Activated naive CD4-positive, alpha-beta T cell treated with anti-CD3 and anti-CD28 coated beads, Interleukin-2, amount 50 U/mL, for 72 hours (primary cell): Measurements from ENCODE around the gene SEC63. TPM values are rescaled to one million over a fixed set of nuclear protein-coding genes. Genes with fewer than 3 reads are reported as not detected.
"Not testable (repeated sequence)": the region's sequence is repeated elsewhere in the genome, so short reads cannot be mapped to it uniquely, and the experiment has no call there.

Source experiments
- ATAC-seq, 2 donors: fragments of 150-1000 bp; cut with Tn5 transposase; 2 replicates each; pipeline ENCODE4 v1.10.0; 2021; ENCODE audit warnings: mild to moderate bottlenecking in 2 of 2, moderate library complexity in 2 of 2
- DNase-seq, 2 donors: peaks; one replicate each; pipeline ENCODE4 v3.0.0; 2021 to 2022; ENCODE audit warnings: low spot score in 2 of 2
- H3K27ac Mint-ChIP-seq, 2 donors: one replicate each; pipeline ENCODE4 v1.8.0; 2022; ENCODE audit warnings: mild to moderate bottlenecking in 2 of 2, mixed read lengths in 2 of 2
- H3K36me3 Mint-ChIP-seq, 2 donors: one replicate each; pipeline ENCODE4 v1.8.0; 2022; ENCODE audit warnings: mixed read lengths in 2 of 2
- H3K9me3 Mint-ChIP-seq, 2 donors: one replicate each; pipeline ENCODE4 v1.8.0; 2022; ENCODE audit warnings: mixed read lengths in 2 of 2
- total RNA-seq, 2 donors: library from RNA; stranded (reverse); gene quantifications; one replicate each; pipeline ENCODE4 v1.2.3, GENCODE V29; 2022

SEC63 gene
- total RNA-seq, 2 donors from 2014 or later = 97.4 to 105 TPM

- H3K9me3 Mint-ChIP-seq, DNase-seq, H3K27ac Mint-ChIP-seq, ATAC-seq: not testable (repeated sequence)
- peaks cover 17 to 26% of the 10 kb centered on the region in 2 donors for H3K36me3 Mint-ChIP-seq
Observed at GRCh38 chr6:107953858-107954414, 4.1 kb downstream of the SEC63 start.

- Mint-ChIP-seq H3K36me3 (peaks cover 0 to 9% of the 10 kb centered on the region in 2 donors), H3K27ac (peak overlapping the region; percentile 13 to 27), H3K9me3 (no peaks in the 10 kb centered on the region)
- DNase-seq (no peak), ATAC-seq (peak; percentile 22 to 91)
Observed at GRCh38 chr6:107943626-107944439, 14.2 kb downstream of the SEC63 start.

GRCh38 chr6:107942142-107942541, 15.9 kb downstream of the SEC63 start:
- Mint-ChIP-seq H3K36me3 (peaks cover 0 to 7% of the 10 kb centered on the region in 2 donors), H3K27ac (no peak overlapping the region), H3K9me3 (no peaks in the 10 kb centered on the region)
- DNase-seq (no peak), ATAC-seq (no peak)

GRCh38 chr6:107941627-107942026, 16.4 kb downstream of the SEC63 start:
- H3K27ac Mint-ChIP-seq = peak overlapping the region in 1 of 2 donors; percentile 11
- H3K36me3 Mint-ChIP-seq = peaks cover 0 to 7% of the 10 kb centered on the region in 2 donors
- ATAC-seq = no peak

GRCh38 chr6:107941199-107941598, 16.8 kb downstream of the SEC63 start:
- H3K9me3 Mint-ChIP-seq = no peaks in the 10 kb centered on the region
- no peak for DNase-seq
- ATAC-seq = no peak
- H3K27ac Mint-ChIP-seq = peak overlapping the region; percentile 9 to 11
- peaks cover 0 to 7% of the 10 kb centered on the region in 2 donors for H3K36me3 Mint-ChIP-seq

More at GRCh38 chr6:107941627-107942026, 16.4 kb downstream of the SEC63 start:
- H3K9me3 Mint-ChIP-seq = no peaks in the 10 kb centered on the region
- DNase-seq = no peak

- H3K9me3 Mint-ChIP-seq, H3K27ac Mint-ChIP-seq, ATAC-seq, DNase-seq: not testable (repeated sequence)
- peaks cover 10 to 29% of the 10 kb centered on the region in 2 donors for H3K36me3 Mint-ChIP-seq
Observed at GRCh38 chr6:107936910-107937292, 21.1 kb downstream of the SEC63 start.

GRCh38 chr6:107936162-107936909, 21.7 kb downstream of the SEC63 start:
- H3K27ac Mint-ChIP-seq = no peak overlapping the region
- ATAC-seq = peak in 1 of 2 donors; percentile 66

GRCh38 chr6:107934229-107934628, 23.8 kb downstream of the SEC63 start:
- ATAC-seq, H3K9me3 Mint-ChIP-seq, H3K27ac Mint-ChIP-seq, DNase-seq: not testable (repeated sequence)
- H3K36me3 Mint-ChIP-seq = peaks cover 10 to 32% of the 10 kb centered on the region in 2 donors

More at GRCh38 chr6:107936162-107936909, 21.7 kb downstream of the SEC63 start:
- DNase-seq = no peak
- peaks cover 10 to 32% of the 10 kb centered on the region in 2 donors for H3K36me3 Mint-ChIP-seq
- peaks cover 8% of the 10 kb centered on the region in 2 donors for H3K9me3 Mint-ChIP-seq

GRCh38 chr6:107932580-107932979, 25.4 kb downstream of the SEC63 start:
- Mint-ChIP-seq H3K27ac (peak overlapping the region in 1 of 2 donors; percentile 24), H3K36me3 (peaks cover 10 to 33% of the 10 kb centered on the region in 2 donors), H3K9me3 (peaks cover 8% of the 10 kb centered on the region in 2 donors)
- no peak for DNase-seq
- ATAC-seq = no peak

GRCh38 chr6:107931894-107932293, 26.1 kb downstream of the SEC63 start:
- ATAC-seq = no peak
- DNase-seq = no peak
- Mint-ChIP-seq H3K36me3 (peaks cover 10 to 32% of the 10 kb centered on the region in 2 donors), H3K27ac (no peak overlapping the region), H3K9me3 (peaks cover 8% of the 10 kb centered on the region in 2 donors)

GRCh38 chr6:107928984-107929383, 29.0 kb downstream of the SEC63 start:
- H3K36me3 Mint-ChIP-seq = peaks cover 10 to 28% of the 10 kb centered on the region in 2 donors
- no peak overlapping the region for H3K27ac Mint-ChIP-seq
- no peak for ATAC-seq
- peaks cover 8% of the 10 kb centered on the region in 2 donors for H3K9me3 Mint-ChIP-seq
- DNase-seq = no peak

- peaks cover 0 to 15% of the 10 kb centered on the region in 2 donors for H3K36me3 Mint-ChIP-seq
- DNase-seq, H3K9me3 Mint-ChIP-seq, ATAC-seq, H3K27ac Mint-ChIP-seq: not testable (repeated sequence)
Observed at GRCh38 chr6:107926697-107927544, 31.1 kb downstream of the SEC63 start.

- Mint-ChIP-seq H3K36me3 (peaks cover 18 to 56% of the 10 kb centered on the region in 2 donors), H3K9me3 (peaks cover 0 to 14% of the 10 kb centered on the region in 2 donors), H3K27ac (peak overlapping the region in 1 of 2 donors; percentile 74)
- ATAC-seq (peak; percentile 63 to 86), DNase-seq (peak in 1 of 2 donors; percentile 15)
Observed at GRCh38 chr6:107917451-107918375, 40.3 kb downstream of the SEC63 start.

- DNase-seq, ATAC-seq: not testable (repeated sequence)
- Mint-ChIP-seq H3K36me3 (peaks cover 18 to 53% of the 10 kb centered on the region in 2 donors), H3K27ac (peak overlapping the region in 1 of 2 donors; percentile 74), H3K9me3 (peaks cover 0 to 14% of the 10 kb centered on the region in 2 donors)
Observed at GRCh38 chr6:107916961-107917360, 41.0 kb downstream of the SEC63 start.

GRCh38 chr6:107911692-107912091, 46.3 kb downstream of the SEC63 start:
- DNase-seq (no peak), ATAC-seq (no peak)
- Mint-ChIP-seq H3K9me3 (no peaks in the 10 kb centered on the region), H3K27ac (no peak overlapping the region), H3K36me3 (peaks cover under 1 to 20% of the 10 kb centered on the region in 2 donors)
